Activated CD8-positive, alpha-beta memory T cell treated with anti-CD3 and anti-CD28 coated beads for 24 hours (primary cell): Measurements from ENCODE around the gene IL9.

Source experiments
- DNase-seq: peaks from one replicate; pipeline ENCODE4 v3.0.0-alpha.2; 2020

Gene IL9

DNA sequence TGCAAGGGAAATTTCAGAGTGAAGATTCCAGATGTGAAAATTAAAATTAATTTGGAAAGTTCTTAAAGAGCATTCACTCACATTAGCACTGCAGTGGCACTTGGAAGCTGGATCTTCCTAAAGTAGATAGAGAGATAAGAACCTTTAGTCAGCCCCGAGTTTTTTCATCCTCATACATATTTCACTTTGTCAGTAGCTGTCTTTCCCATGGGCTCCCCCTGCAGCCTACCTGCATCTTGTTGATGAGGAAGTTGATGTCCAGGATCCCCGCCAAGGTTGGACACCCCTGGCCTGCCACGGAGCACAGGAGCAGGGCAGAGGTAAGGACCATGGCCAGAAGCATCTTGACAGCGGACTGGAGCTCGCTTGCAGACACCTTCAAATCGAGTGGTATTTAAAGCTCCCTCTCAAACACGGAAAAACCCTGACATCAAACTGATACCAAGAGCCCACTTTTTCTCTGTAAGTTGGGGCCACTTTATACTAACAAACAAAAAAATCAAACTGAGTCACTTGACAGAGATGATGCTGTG, at the start of gene IL9:
Gene IL9 (minus strand): TSS at position 368 of the 533 bp plus-strand sequence. CDS start 25 bp downstream, at position 343.
- no peak for DNase-seq

DNA sequence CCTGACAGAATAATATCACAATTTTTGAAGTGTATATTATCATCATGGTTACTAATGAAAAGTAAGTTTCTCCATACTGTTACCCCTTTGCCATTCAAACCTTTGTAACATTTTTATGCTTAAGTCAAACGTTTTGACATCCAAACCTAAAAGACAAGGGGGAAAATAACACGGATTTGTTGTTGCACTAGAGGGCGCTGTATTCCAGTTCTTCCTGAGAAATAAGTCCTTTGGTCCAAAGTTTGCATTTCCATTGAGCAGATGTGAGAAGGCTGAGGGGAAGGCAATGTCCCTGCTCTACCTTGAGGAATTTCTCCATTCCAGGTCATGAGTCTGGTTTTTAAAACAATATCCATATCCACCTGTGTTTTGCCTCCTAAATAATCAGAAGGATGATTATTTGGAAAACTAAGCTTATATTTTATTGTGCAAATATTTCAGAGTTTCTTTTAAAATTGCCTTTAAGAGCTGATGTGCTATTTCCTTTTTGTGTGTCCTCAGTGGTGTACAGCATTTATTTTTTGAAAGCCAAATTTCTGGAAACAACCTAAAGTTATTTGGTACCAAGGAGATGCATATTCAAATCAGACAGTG, 49.4 kb upstream of the IL9 start:
- no peak for DNase-seq

GRCh38 chr5:135944564-135944963, 48.9 kb upstream of the IL9 start:
- no peak for DNase-seq

GRCh38 chr5:135942202-135942771, 46.6 kb upstream of the IL9 start:
- no peak for DNase-seq

DNA sequence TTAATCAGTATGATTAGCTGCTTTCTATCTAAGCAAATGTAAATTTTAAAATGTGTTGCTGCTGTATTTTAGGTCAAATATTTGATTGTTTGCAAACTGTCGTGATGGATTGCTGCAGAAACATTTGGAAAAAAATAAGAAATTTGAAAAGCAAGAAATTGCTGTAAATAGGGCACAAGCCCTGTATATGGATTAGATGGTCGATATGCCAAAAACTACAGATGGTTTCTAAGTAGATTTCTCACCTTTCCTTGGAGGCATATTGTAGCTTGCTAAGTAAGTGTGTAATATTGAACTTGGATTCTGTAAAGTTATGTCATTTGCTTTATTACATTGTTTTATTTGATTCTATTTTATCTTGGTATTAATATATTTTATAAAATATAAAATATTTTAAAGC, 46.1 kb upstream of the IL9 start:
- DNase-seq = no peak

- DNase-seq = no peak
These were observed 41.7 kb upstream of the IL9 start for GRCh38 chr5:135937245-135937911.

GRCh38 chr5:135934939-135935338, 39.3 kb upstream of the IL9 start:
- no peak for DNase-seq

- DNase-seq = no peak
These were observed 35.3 kb upstream of the IL9 start for GRCh38 chr5:135930949-135931295.

GRCh38 chr5:135930029-135930948, 34.6 kb upstream of the IL9 start:
- DNase-seq = no peak

- no peak for DNase-seq
These were observed 25.7 kb upstream of the IL9 start for GRCh38 chr5:135921388-135921787.

- DNase-seq = no peak
These were observed 24.6 kb upstream of the IL9 start for GRCh38 chr5:135920199-135920598.

DNA sequence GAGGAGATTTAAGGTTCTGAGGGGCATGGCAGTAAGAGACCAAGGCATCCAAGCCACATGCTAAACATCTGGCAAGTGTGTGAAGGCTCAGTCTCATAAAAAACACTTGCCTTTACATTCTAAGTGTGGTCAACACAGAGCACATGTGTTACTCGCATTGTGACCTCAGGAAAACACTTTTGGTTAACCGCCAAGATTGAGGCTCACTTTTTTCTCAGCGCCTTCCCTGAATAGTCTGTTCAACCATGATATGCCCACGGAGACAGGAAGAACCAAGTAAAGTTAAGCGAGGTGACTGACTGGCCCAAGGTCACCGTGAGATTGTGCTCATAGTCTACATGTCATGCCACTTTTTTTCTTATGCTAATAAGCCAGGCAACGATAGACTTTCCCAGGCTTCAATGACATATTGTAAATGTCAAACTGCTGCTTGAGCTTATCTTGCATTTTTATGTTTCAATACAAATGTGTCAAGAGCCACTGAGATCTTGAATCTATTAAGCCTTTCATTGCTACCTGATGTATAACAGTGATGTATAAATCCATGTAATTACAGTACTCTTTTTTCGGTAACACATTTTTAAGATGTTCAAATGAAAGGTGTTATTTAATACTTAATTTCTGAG, 21.1 kb upstream of the IL9 start:
- DNase-seq = no peak

- DNase-seq = no peak
These were observed 19.9 kb upstream of the IL9 start for GRCh38 chr5:135915466-135916001.

GRCh38 chr5:135913713-135914626, 18.3 kb upstream of the IL9 start:
- DNase-seq = no peak

DNA sequence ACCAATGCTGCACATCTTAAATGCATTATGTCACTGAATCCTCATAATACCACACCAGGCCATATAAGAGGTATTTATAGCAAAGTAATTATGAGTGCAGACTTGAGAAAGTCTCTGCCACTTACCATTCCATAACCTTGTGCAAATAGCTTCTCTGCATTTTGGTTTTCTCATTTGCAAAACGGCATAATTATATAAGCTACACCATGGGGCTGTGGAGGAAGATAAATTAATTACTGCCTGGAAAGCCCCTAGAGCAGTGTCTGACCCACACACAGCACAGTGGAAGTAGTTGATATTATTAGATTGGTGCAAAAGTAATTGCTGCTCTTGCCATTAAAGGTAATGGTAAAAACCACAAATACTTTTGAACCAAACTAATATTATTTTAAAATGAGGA, 9.5 kb upstream of the IL9 start:
- no peak for DNase-seq

DNA sequence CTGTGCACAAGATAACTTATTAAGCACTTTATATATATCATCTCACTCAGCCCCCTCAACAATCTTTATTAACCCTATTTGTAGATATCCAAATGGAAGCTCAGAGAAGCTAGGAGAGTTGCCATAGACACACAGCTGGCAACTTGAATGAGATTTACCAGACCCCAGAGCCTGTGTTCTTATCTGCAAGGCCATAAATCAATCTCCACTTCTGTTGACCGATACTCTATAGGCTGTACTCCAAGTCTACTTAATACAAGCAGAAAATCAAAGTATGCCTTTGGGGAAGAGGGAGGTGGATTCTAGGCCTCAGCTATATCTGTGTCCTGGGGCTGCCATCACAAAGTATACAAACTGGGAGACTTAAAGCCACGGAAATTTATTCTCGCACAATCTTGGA, 6.0 kb upstream of the IL9 start:
- DNase-seq = no peak

DNA sequence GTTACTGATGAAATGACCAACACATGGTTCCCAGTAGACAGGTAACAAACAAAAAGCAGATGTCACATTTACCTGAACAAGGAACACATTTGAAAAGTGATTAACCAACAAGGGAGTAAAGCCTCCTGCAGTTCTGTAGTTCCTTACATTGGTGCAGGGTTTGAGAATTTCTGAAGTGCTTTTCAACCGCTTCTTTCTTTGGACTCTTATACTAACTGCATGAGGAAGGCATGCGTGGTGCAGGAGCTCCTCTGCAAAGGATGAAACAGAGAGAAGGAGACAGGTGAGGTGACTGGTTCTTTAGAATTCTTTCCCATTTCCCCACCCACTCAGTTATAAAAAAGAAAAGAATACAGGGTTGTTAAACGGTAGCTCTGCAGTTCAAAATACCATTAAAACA, 4.6 kb upstream of the IL9 start:
- DNase-seq = no peak

DNA sequence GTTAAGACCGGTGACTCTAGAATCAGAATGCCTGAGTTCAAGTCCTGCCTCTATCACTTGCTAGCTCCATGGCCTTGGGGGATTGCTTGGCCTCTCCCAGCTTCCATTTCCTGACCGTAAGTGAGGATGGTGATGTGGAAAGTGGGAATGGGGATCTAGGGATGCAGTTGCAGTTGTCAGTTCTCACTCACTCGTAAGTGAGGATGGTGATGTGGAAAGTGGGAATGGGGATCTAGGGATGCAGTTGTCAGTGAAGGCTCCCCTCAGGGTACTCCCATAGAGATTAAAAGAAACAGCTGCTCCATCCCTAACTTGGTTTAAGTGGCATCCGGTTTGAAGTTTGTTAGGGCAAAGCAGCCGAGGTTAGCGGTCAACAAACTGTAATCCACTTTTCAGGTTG, 3.0 kb upstream of the IL9 start:
- DNase-seq = no peak

- DNase-seq = no peak
These were observed 852 bp downstream of the IL9 start for GRCh38 chr5:135894789-135895188.

GRCh38 chr5:135894276-135894675, 1.4 kb downstream of the IL9 start:
- no peak for DNase-seq

- DNase-seq = no peak
These were observed 3.9 kb downstream of the IL9 start for GRCh38 chr5:135891791-135892190.

DNA sequence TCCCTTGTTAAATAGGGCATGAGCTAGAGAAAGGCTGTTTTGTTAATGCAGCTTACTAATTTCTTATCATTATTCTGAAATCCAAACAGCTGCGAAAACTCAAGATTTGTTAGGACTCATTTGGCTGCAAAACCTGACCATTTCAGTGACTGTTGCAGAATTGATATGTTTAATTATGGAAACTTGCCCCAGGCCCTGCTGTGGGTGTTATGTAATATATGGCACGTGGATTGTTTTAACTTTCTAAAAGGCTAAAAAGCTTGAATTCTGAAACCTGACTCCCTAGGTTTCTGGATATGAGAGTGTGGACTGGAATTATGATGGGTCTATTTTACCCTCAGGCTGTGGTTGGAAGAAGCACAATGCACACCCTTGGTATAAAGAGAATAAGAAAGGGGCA, 4.4 kb downstream of the IL9 start:
- DNase-seq = no peak
